ENCODE results near the gene ARAP2.

ARAP2 gene

GRCh38 chr4:36056136-36056535, 188.2 kb downstream of the ARAP2 start:
- no peak overlapping the region for H3K4me3 ChIP-seq (ENCODE audit: low read depth, low read length)
- DNase-seq (ENCODE audit: low read depth), result no peak
- TF ChIP-seq CTCF (IDR thresholded peaks at IDR 0.05; ENCODE audit: insufficient read depth, low read depth, low read length, missing control alignments), result no peak

- no peak for DNase-seq (ENCODE audit: low read depth)
- no peak overlapping the region for H3K4me3 ChIP-seq (ENCODE audit: low read depth, low read length)
- TF ChIP-seq CTCF (IDR thresholded peaks at IDR 0.05; ENCODE audit: insufficient read depth, low read depth, low read length, missing control alignments), result no peak
Measured at GRCh38 chr4:36054694-36055422, 189.5 kb downstream of the ARAP2 start.

- no peak for TF ChIP-seq CTCF (IDR thresholded peaks at IDR 0.05; ENCODE audit: insufficient read depth, low read depth, low read length, missing control alignments)
- no peak overlapping the region for H3K4me3 ChIP-seq (ENCODE audit: low read depth, low read length)
Measured at GRCh38 chr4:36053930-36054329, 190.4 kb downstream of the ARAP2 start.

GRCh38 chr4:36051634-36052033, 192.7 kb downstream of the ARAP2 start:
- no peak for DNase-seq (ENCODE audit: low read depth)
- TF ChIP-seq CTCF (IDR thresholded peaks at IDR 0.05; ENCODE audit: insufficient read depth, low read depth, low read length, missing control alignments), result no peak
- H3K4me3 ChIP-seq (ENCODE audit: low read depth, low read length), result no peak overlapping the region

More at GRCh38 chr4:36053930-36054329, 190.4 kb downstream of the ARAP2 start:
- DNase-seq (ENCODE audit: low read depth), result no peak

GRCh38 chr4:36046026-36046425, 198.3 kb downstream of the ARAP2 start:
- TF ChIP-seq CTCF (IDR thresholded peaks at IDR 0.05; ENCODE audit: insufficient read depth, low read depth, low read length, missing control alignments), result no peak
- DNase-seq (ENCODE audit: low read depth), result no peak

GRCh38 chr4:36043901-36044300, 200.4 kb downstream of the ARAP2 start:
- no peak overlapping the region for H3K4me3 ChIP-seq (ENCODE audit: low read depth, low read length)
- DNase-seq (ENCODE audit: low read depth), result no peak
- no peak for TF ChIP-seq CTCF (IDR thresholded peaks at IDR 0.05; ENCODE audit: insufficient read depth, low read depth, low read length, missing control alignments)

More at GRCh38 chr4:36046026-36046425, 198.3 kb downstream of the ARAP2 start:
- H3K4me3 ChIP-seq (ENCODE audit: low read depth, low read length), result no peak overlapping the region

GRCh38 chr4:36043241-36043640, 201.1 kb downstream of the ARAP2 start:
- no peak for TF ChIP-seq CTCF (IDR thresholded peaks at IDR 0.05; ENCODE audit: insufficient read depth, low read depth, low read length, missing control alignments)
- no peak for DNase-seq (ENCODE audit: low read depth)
- H3K4me3 ChIP-seq (ENCODE audit: low read depth, low read length), result no peak overlapping the region

Data from GM12865 (cell line).